Dermis lymphatic vessel endothelial cell (primary cell): ENCODE results near the gene AP2M1. TPM values are rescaled to one million over a fixed set of nuclear protein-coding genes. Genes with fewer than 3 reads are reported as not detected.

ENCODE experiments used
- total RNA-seq: library from RNA; depleted of rRNA; stranded (reverse); fragments of >200 nt; gene quantifications from 2 replicates; pipeline ENCODE4 v1.2.1, GENCODE V29; 2014

AP2M1 gene
- total RNA-seq = 468 and 497 TPM in 2 replicates

GRCh38 chr3:184174646-184175492, at the start of gene AP2M1:
TSS of gene AP2M1 (plus strand) at chr3:184174855. CDS start at chr3:184176994, 2,139 bp downstream.

GRCh38 chr3:184135149-184135910, 39.3 kb upstream of the AP2M1 start, which contains the start of gene EIF2B5:
TSS of gene EIF2B5 (plus strand) at chr3:184135358. CDS start at chr3:184135386, 28 bp downstream.

GRCh38 chr3:184154885-184155643, 19.6 kb upstream of the AP2M1 start, which contains the start of gene DVL3:
TSS of gene DVL3 (plus strand) at chr3:184155377. CDS start at chr3:184155636, 259 bp downstream.

GRCh38 chr3:184186184-184186901, 11.7 kb downstream of the AP2M1 start, which contains the start of gene ABCF3:
TSS of gene ABCF3 (plus strand) at chr3:184186199. CDS start at chr3:184186208, 9 bp downstream.

GRCh38 chr3:184229394-184230080, 54.9 kb downstream of the AP2M1 start, which contains the start of gene VWA5B2:
TSS of gene VWA5B2 (plus strand) at chr3:184229585. CDS start at chr3:184230529, 944 bp downstream.

Other genes with a start within 250 kb of the AP2M1 start
- gene ABCC5, start 157.0 kb upstream of the AP2M1 start, total RNA-seq = 10.6 and 19.1 TPM in 2 replicates
- gene HTR3D, start 143.1 kb upstream of the AP2M1 start, total RNA-seq = not detected in 2 replicates
- under 0.01 and 0.09 TPM in 2 replicates for gene HTR3C, start 121.8 kb upstream of the AP2M1 start, total RNA-seq
- not detected in 2 replicates for gene HTR3E, start 77.8 kb upstream of the AP2M1 start, total RNA-seq
- 34.0 and 43.5 TPM in 2 replicates for gene EIF2B5, start 39.5 kb upstream of the AP2M1 start, total RNA-seq
- gene DVL3, start 19.5 kb upstream of the AP2M1 start, total RNA-seq = 17.8 and 21.4 TPM in 2 replicates
- 49.1 and 53.1 TPM in 2 replicates for gene ABCF3, start 11.3 kb downstream of the AP2M1 start, total RNA-seq
- gene VWA5B2, start 54.7 kb downstream of the AP2M1 start, total RNA-seq = not detected in 2 replicates
- 17.8 and 21.1 TPM in 2 replicates for gene ALG3, start 74.1 kb downstream of the AP2M1 start, total RNA-seq
- 2.6 and 4.0 TPM in 2 replicates for gene EEF1AKMT4, start 74.8 kb downstream of the AP2M1 start, total RNA-seq
- gene CAMK2N2, start 86.7 kb downstream of the AP2M1 start, total RNA-seq = not detected in 2 replicates
- gene ECE2, start 101.2 kb downstream of the AP2M1 start, total RNA-seq = not detected in 2 replicates
- 331 and 355 TPM in 2 replicates for gene PSMD2, start 124.4 kb downstream of the AP2M1 start, total RNA-seq
- 207 TPM in 2 replicates for gene EIF4G1, start 139.8 kb downstream of the AP2M1 start, total RNA-seq
- gene FAM131A, start 162.7 kb downstream of the AP2M1 start, total RNA-seq = 27.2 and 28.5 TPM in 2 replicates
- 1.8 and 2.6 TPM in 2 replicates for gene CLCN2, start 186.8 kb downstream of the AP2M1 start, total RNA-seq
- 81.6 and 88.5 TPM in 2 replicates for gene POLR2H, start 186.9 kb downstream of the AP2M1 start, total RNA-seq
- under 0.01 and 0.09 TPM in 2 replicates for gene THPO, start 203.4 kb downstream of the AP2M1 start, total RNA-seq
- gene CHRD, start 205.2 kb downstream of the AP2M1 start, total RNA-seq = 0.43 and 0.69 TPM in 2 replicates